SK-N-DZ (cell line): ENCODE results near the gene PPP1R1A.

ENCODE experiments used
- DNase-seq: peaks from one replicate; pipeline ENCODE4 v3.0.0-alpha.2; 2015; ENCODE audit warnings: low spot score

PPP1R1A gene

GRCh38 chr12:54571193-54572188, 17.0 kb downstream of the PPP1R1A start:
- no peak for DNase-seq

- no peak for DNase-seq
Observed at GRCh38 chr12:54569995-54570528, 18.4 kb downstream of the PPP1R1A start.

- no peak for DNase-seq
Observed at GRCh38 chr12:54569072-54569471, 19.4 kb downstream of the PPP1R1A start.

- no peak for DNase-seq
Observed at GRCh38 chr12:54566792-54567191, 21.7 kb downstream of the PPP1R1A start.

- no peak for DNase-seq
Observed at GRCh38 chr12:54565986-54566544, 22.4 kb downstream of the PPP1R1A start.

- DNase-seq, result no peak
Observed at GRCh38 chr12:54565310-54565985, 23.0 kb downstream of the PPP1R1A start.

GRCh38 chr12:54564768-54565167, 23.7 kb downstream of the PPP1R1A start:
- DNase-seq, result no peak

- DNase-seq, result no peak
Observed at GRCh38 chr12:54563787-54564186, 24.7 kb downstream of the PPP1R1A start.

- no peak for DNase-seq
Observed at GRCh38 chr12:54562750-54563356, 25.6 kb downstream of the PPP1R1A start.

- no peak for DNase-seq
Observed at GRCh38 chr12:54561164-54561563, 27.3 kb downstream of the PPP1R1A start.

- DNase-seq, result peak; percentile 50
Observed at GRCh38 chr12:54560374-54560858, 28.0 kb downstream of the PPP1R1A start.

- no peak for DNase-seq
Observed at GRCh38 chr12:54558759-54559158, 29.7 kb downstream of the PPP1R1A start.

- no peak for DNase-seq
Observed at GRCh38 chr12:54558311-54558710, 30.1 kb downstream of the PPP1R1A start.

GRCh38 chr12:54555670-54556257, 32.7 kb downstream of the PPP1R1A start:
- DNase-seq, result no peak

- DNase-seq, result no peak
Observed at GRCh38 chr12:54549774-54550451, 38.5 kb downstream of the PPP1R1A start.

- no peak for DNase-seq
Observed at GRCh38 chr12:54546511-54546910, 41.9 kb downstream of the PPP1R1A start.

- DNase-seq, result no peak
Observed at GRCh38 chr12:54544743-54545142, 43.7 kb downstream of the PPP1R1A start.

GRCh38 chr12:54543526-54543925, 44.9 kb downstream of the PPP1R1A start:
- DNase-seq, result no peak

- DNase-seq, result no peak
Observed at GRCh38 chr12:54541751-54542290, 46.6 kb downstream of the PPP1R1A start.

- DNase-seq, result no peak
Observed at GRCh38 chr12:54538136-54538700, 50.2 kb downstream of the PPP1R1A start.
